ENCODE results near the gene GABRD. TPM values are rescaled to one million over a fixed set of nuclear protein-coding genes. Genes with fewer than 3 reads are reported as not detected.
"Not testable (repeated sequence)": the region's sequence is repeated elsewhere in the genome, so short reads cannot be mapped to it uniquely, and the experiment has no call there.

Gene GABRD
- total RNA-seq, 6 experiments from 2014 or later, result not detected

DNA sequence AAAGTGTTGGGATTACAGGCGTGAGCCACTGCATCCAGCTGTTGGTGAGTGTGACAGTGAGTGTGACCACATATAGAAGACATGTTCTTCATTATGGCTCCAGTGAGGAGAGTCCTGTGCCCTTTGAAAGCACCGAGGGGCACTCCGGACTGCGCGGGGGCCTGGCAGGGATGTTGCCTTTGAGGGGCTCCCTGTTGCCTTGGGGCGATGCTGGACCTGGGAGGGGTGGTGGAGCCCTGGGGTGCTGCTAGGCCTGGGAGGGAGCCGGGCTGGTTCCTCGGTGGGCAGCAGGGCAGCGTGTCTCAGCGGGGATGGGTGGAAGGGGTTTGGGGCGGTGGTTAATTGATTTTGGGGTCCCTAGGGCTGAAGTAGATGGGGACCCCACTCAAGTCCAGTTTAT, 41.0 kb upstream of the GABRD start:
- Mint-ChIP-seq H3K4me1 (ENCODE audit: low read depth) (peaks cover 8% of the 10 kb centered on the region; the same call in 1 of the 2 replicates), H3K36me3 (ENCODE audit: low read depth) (peaks cover 4% of the 10 kb centered on the region; the same call in 1 of the 2 replicates), H3K27me3 (ENCODE audit: insufficient read depth) (peaks cover 19% of the 10 kb centered on the region), H3K27ac (no peak overlapping the region), H3K9me3 (peaks cover 30% of the 10 kb centered on the region), H3K4me3 (no peak overlapping the region)
- TF ChIP-seq, protein P1, sequence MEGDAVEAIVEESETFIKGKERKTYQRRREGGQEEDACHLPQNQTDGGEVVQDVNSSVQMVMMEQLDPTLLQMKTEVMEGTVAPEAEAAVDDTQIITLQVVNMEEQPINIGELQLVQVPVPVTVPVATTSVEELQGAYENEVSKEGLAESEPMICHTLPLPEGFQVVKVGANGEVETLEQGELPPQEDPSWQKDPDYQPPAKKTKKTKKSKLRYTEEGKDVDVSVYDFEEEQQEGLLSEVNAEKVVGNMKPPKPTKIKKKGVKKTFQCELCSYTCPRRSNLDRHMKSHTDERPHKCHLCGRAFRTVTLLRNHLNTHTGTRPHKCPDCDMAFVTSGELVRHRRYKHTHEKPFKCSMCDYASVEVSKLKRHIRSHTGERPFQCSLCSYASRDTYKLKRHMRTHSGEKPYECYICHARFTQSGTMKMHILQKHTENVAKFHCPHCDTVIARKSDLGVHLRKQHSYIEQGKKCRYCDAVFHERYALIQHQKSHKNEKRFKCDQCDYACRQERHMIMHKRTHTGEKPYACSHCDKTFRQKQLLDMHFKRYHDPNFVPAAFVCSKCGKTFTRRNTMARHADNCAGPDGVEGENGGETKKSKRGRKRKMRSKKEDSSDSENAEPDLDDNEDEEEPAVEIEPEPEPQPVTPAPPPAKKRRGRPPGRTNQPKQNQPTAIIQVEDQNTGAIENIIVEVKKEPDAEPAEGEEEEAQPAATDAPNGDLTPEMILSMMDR (IDR thresholded peaks at IDR 0.05), result no peak
- DNase-seq, result no peak

DNA sequence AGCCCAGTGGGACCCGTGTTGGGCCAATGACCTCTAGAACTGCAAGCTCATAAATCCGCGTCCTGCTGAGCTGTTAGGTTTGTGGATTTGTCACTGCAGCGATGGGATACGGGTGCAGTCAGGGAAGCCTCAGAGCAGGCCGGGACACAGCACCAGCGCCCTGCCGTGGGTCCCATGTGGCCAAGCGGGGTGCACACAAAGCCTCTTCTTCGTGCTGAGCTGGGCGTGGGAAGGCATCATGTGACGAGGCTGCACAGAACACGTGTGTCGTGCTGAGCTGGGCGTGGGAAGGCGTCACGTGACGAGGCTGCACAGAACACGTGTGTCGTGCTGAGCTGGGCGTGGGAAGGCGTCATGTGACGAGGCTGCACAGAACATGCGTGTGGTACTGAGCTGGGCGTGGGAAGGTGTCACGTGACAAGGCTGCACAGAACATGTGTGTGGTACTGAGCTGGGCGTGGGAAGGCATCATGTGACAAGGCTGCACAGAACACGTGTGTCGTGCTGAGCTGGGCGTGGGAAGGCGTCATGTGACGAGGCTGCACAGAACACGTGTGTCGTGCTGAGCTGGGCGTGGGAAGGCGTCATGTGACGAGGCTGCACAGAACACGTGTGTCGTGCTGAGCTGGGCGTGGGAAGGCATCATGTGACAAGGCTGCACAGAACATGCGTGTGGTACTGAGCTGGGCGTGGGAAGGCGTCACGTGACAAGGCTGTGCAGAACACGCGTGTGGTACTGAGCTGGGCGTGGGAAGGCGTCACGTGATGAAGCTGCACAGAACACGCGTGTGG, 40.3 kb upstream of the GABRD start:
- Mint-ChIP-seq H3K27me3 (ENCODE audit: insufficient read depth) (peaks cover 17% of the 10 kb centered on the region), H3K9me3 (peaks cover 30% of the 10 kb centered on the region)
- H3K4me3 Mint-ChIP-seq; H3K36me3 Mint-ChIP-seq (ENCODE audit: low read depth); H3K27ac Mint-ChIP-seq; DNase-seq; H3K4me1 Mint-ChIP-seq (ENCODE audit: low read depth): not testable (repeated sequence)

DNA sequence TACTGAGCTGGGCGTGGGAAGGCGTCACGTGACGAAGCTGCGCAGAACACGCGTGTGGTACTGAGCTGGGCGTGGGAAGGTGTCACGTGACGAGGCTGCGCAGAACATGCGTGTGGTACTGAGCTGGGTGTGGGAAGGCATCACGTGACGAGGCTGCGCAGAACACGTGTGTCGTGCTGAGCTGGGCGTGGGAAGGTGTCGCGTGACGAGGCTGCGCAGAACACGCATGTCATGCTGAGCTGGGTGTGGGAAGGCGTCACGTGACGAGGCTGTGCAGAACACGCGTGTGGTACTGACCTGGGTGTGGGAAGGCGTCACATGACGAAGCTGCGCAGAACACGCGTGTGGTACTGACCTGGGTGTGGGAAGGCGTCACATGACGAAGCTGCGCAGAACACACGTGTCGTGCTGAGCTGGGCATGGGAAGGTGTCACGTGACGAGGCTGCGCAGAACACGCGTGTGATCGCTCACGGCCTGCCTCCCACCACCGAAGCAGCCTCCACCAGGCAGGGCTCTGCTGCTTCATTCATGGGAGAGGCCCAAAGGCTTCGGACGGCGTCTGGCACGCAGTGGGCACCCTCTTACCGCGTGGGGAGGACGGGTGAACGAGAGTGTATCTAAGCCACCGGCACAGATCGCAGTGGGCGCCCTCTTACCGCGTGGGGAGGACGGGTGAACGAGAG, 39.5 kb upstream of the GABRD start:
- peaks cover 4% of the 10 kb centered on the region; the same call in 1 of the 2 replicates for H3K36me3 Mint-ChIP-seq (ENCODE audit: low read depth)

DNA sequence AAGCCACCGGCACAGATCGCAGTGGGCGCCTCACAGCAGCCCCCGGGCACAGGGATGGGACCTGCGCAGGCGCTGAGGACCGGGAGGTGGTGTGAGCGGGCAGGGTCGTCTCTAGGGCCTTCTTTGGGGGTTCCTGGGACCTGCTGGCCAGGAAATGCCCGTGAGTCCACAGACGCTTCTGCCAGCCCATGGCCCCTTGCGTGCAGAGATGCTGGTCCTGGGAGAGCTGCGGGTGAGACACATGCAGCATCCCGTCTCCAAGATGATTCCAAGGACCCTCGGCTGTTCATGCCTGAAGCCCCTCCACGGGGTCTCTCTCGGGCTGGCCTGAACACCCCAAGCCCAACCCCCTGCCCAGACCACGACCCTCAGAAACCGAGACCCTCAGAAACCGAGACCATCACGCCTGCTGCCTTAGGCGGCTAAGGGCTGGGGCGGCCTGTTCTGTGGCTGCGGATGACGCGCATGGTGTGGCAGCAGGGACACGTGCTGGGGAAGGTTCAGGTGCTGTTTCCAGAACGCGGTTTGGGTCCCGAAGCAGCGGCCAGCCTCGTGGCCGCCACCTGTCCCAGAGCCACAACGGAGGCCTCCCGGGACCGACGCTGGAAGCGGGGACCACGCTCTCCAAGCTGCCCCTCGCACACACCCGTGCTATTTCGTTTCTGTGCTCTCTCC, 38.5 kb upstream of the GABRD start:
- Mint-ChIP-seq H3K4me3 (no peak overlapping the region), H3K4me1 (ENCODE audit: low read depth) (peaks cover 8% of the 10 kb centered on the region; the same call in 1 of the 2 replicates), H3K27ac (no peak overlapping the region), H3K36me3 (ENCODE audit: low read depth) (peaks cover 4% of the 10 kb centered on the region; the same call in 1 of the 2 replicates), H3K27me3 (ENCODE audit: insufficient read depth) (peaks cover 10% of the 10 kb centered on the region), H3K9me3 (peaks cover 22% of the 10 kb centered on the region)
- TF ChIP-seq, protein P1 (IDR thresholded peaks at IDR 0.05), result no peak
- DNase-seq, result no peak

More for the DNA sequence above, 39.5 kb upstream of the GABRD start:
- no peak overlapping the region for H3K27ac Mint-ChIP-seq
- no peak overlapping the region for H3K4me3 Mint-ChIP-seq
- DNase-seq, result no peak
- TF ChIP-seq, protein P1 (IDR thresholded peaks at IDR 0.05), result no peak
- peaks cover 30% of the 10 kb centered on the region for H3K9me3 Mint-ChIP-seq
- H3K27me3 Mint-ChIP-seq (ENCODE audit: insufficient read depth), result peaks cover 13% of the 10 kb centered on the region
- peaks cover 8% of the 10 kb centered on the region; the same call in 1 of the 2 replicates for H3K4me1 Mint-ChIP-seq (ENCODE audit: low read depth)

DNA sequence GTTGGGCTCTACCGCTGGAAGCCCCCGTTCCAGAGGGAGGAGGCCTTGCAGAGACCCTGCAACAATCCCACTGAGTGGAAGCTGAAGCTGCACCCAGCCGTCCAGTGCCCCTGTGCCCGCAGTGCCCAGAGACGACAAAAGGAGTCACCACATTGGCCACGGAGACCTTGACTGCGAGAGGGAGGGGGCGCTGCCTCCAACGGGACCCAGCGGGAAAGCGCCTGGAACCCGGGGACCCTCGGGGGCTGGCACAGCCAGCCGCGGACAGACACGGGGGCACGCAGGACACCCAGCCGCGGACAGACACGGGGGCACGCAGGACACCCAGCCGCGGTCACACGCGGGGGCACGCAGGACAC, 38.0 kb upstream of the GABRD start:
- Mint-ChIP-seq H3K4me3 (no peak overlapping the region), H3K9me3 (peaks cover 21% of the 10 kb centered on the region), H3K27me3 (ENCODE audit: insufficient read depth) (peaks cover 10% of the 10 kb centered on the region), H3K4me1 (ENCODE audit: low read depth) (peaks cover 8% of the 10 kb centered on the region; the same call in 1 of the 2 replicates), H3K27ac (no peak overlapping the region), H3K36me3 (ENCODE audit: low read depth) (0 out of 2 replicates have a peak, but pooled peaks cover 4% of the 10 kb centered on the region)
- TF ChIP-seq, protein P1 (IDR thresholded peaks at IDR 0.05), result no peak
- DNase-seq, result no peak

DNA sequence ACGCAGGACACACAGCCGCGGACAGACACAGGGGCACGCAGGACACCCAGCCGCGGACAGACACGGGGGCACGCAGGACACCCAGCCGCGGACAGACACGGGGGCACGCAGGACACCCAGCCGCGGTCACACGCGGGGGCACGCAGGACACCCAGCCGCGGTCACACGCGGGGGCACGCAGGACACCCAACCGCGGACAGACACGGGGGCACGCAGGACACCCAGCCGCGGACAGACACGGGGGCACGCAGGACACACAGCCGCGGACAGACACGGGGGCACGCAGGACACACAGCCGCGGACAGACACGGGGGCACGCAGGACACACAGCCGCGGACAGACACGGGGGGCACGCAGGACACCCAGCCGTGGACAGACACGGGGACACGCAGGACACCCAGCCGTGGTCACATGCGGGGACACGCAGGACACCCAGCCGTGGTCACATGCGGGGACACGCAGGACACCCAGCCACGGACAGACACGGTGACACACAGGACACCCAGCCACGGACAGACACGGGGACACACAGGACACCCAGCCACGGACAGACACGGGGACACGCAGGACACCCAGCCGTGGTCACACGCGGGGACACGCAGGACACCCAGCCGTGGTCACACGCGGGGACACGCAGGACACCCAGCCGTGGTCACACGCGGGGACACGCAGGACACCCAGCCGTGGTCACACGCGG, 37.4 kb upstream of the GABRD start:
- H3K9me3 Mint-ChIP-seq, result peaks cover 21% of the 10 kb centered on the region
- H3K4me1 Mint-ChIP-seq (ENCODE audit: low read depth), result not testable (repeated sequence)

More for the DNA sequence above, 37.4 kb upstream of the GABRD start:
- H3K36me3 Mint-ChIP-seq (ENCODE audit: low read depth); DNase-seq; H3K4me3 Mint-ChIP-seq; H3K27me3 Mint-ChIP-seq (ENCODE audit: insufficient read depth); H3K27ac Mint-ChIP-seq: not testable (repeated sequence)
